Mucosa of descending colon (tissue), 3 donors: ENCODE results near the gene SELENOP. TPM values are rescaled to one million over a fixed set of nuclear protein-coding genes. Genes with fewer than 3 reads are reported as not detected.
A peak's percentile ranks its signal among the peaks of the same experiment; 100 is the strongest.

Experiments
- ATAC-seq: fragments of 200-7000 bp; cut with Tn5 transposase; one replicate; pipeline ENCODE4 v1.9.1; 2020; ENCODE audit warnings: mild to moderate bottlenecking, moderate library complexity
- DNase-seq, 3 donors: peaks; one replicate each; pipeline ENCODE4 v3.0.0-alpha.2; 2020
- H3K36me3 ChIP-seq: fragments of 200-600 bp; one replicate; pipeline ENCODE4 v1.8.0; 2021; ENCODE audit warnings: low read depth, mild to moderate bottlenecking
- H3K4me1 ChIP-seq: fragments of 200-600 bp; one replicate; pipeline ENCODE4 v1.8.0; 2021; ENCODE audit warnings: low read depth, mild to moderate bottlenecking
- H3K4me3 ChIP-seq: fragments of 200-600 bp; one replicate; pipeline ENCODE4 v1.8.0; 2021; ENCODE audit warnings: mild to moderate bottlenecking
- H3K9me3 ChIP-seq: fragments of 200-600 bp; one replicate; pipeline ENCODE4 v1.8.0; 2021; ENCODE audit warnings: mild to moderate bottlenecking
- intact Hi-C, 2 donors: fragments of 100-400 bp; cut with DNase I in 1 of 2; cut with micrococcal nuclease in 1 of 2; formaldehyde crosslinking; loops; one replicate each; pipeline versions ENCODE4 v1.11.0 to v1.11.1; 2022; cut with DNase I, micrococcal nuclease
- total RNA-seq, 3 donors: library from RNA; stranded (reverse); fragmentation: NEBNext Ultra II Directional in 2 of 3; extraction: Animal tissue kit (Norgen Biotek cat#: 25700) in 2 of 3; gene quantifications; one replicate each; pipeline versions ENCODE4 v1.2.1 to v1.2.4, GENCODE V29; 2021 to 2023
- TF ChIP-seq, protein P1 (sequence below): fragments of 200-600 bp; IDR thresholded peaks from one replicate; pipeline ENCODE4 v1.8.0; 2022; ENCODE audit warnings: antibody characterized with exemption, mild to moderate bottlenecking
- donor health status: DM: no; HTN: no; CAD: no; lungs with moderate emphysema.
- donor health status: DM: no; HTN: no; CAD: no.
- donor health status: DM: no; HTN: yes; CAD: no.

SELENOP gene
- total RNA-seq, 3 donors from 2014 or later: 1,113 to 2,199 (median 1,750) TPM

DNA sequence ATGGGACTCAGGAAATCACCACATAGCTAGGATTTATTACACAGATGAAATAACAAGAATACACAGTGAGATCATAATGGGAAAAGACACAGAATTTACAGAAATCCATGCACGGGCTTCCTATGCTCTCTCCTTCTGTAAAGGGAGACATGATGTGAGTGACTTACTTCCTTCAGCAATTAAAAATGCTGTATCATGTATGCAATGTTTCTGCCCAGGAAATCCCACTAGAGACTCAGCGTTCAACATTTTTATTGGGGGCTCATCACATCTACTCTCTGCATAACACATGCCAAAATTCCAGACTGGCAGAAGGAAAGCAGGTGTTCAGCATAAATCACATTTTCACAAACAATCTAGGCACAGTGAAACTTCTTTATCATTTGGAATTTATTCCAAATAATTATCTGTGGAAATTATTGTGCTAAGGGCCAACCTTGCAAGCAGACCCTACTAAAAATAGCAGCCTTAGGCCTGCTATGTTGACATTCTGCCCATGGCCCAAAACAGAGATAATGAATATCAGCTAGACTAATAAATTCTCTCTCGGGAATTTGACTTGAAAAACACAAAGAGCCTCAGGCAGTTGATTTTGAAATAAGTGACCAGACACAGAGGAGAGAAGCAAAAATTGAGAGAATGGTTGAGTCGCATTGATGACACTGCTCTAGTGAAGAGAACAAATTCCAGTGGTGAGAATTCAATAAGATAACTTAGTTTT lies 31.4 kb upstream of the SELENOP start:
- ATAC-seq: no peak
- no peak for DNase-seq
- no peaks in the 10 kb centered on the region for H3K36me3 ChIP-seq

DNA sequence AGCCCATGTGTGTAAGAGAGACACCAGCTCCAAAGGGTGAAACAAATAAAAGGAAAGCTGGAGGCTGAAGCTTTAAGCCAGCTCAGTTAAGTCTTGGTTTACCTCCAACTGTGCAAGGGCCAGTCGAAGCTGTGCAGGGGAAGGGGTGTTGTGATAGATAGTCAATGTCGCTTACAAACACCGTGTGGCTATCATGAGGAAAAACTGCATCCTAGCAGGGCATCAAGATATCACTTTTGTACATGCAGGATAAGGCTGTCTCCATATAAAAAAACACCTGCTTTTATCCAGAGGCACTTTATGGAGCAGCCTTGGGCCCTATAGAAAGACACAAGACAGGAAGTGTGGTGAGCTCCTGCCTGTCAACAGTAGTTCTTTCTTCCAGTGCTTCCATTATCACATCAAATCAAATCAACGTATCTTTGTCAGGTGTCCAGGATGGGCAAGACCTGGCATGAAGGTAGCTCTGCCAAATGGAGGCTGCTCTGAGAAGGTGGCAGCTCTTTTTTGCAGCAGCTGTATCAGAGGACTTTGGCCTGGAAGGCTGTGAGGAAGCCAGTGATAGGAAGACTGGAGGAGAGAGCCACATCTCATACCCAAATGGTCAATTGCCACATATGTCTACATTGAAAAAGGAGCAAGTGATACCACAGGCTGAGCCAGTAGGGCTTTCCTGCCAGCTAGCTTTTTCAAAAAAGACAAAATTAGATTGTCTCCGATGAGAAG lies 29.3 kb upstream of the SELENOP start:
- peak; percentile 58 for ATAC-seq
- intact Hi-C loops: no loop called here
- H3K9me3 ChIP-seq: no peaks in the 10 kb centered on the region
- TF ChIP-seq, protein P1, sequence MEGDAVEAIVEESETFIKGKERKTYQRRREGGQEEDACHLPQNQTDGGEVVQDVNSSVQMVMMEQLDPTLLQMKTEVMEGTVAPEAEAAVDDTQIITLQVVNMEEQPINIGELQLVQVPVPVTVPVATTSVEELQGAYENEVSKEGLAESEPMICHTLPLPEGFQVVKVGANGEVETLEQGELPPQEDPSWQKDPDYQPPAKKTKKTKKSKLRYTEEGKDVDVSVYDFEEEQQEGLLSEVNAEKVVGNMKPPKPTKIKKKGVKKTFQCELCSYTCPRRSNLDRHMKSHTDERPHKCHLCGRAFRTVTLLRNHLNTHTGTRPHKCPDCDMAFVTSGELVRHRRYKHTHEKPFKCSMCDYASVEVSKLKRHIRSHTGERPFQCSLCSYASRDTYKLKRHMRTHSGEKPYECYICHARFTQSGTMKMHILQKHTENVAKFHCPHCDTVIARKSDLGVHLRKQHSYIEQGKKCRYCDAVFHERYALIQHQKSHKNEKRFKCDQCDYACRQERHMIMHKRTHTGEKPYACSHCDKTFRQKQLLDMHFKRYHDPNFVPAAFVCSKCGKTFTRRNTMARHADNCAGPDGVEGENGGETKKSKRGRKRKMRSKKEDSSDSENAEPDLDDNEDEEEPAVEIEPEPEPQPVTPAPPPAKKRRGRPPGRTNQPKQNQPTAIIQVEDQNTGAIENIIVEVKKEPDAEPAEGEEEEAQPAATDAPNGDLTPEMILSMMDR: no peak
- DNase-seq: no peak
- H3K4me3 ChIP-seq: no peak overlapping the region
- no peaks in the 10 kb centered on the region for H3K36me3 ChIP-seq
- H3K4me1 ChIP-seq: no peaks in the 10 kb centered on the region

More for the DNA sequence above, 31.4 kb upstream of the SELENOP start:
- Histone ChIP-seq H3K4me3 (no peak overlapping the region), H3K4me1 (no peaks in the 10 kb centered on the region), H3K9me3 (no peaks in the 10 kb centered on the region)
- TF ChIP-seq, protein P1: no peak
- intact Hi-C loops: no loop called here

DNA sequence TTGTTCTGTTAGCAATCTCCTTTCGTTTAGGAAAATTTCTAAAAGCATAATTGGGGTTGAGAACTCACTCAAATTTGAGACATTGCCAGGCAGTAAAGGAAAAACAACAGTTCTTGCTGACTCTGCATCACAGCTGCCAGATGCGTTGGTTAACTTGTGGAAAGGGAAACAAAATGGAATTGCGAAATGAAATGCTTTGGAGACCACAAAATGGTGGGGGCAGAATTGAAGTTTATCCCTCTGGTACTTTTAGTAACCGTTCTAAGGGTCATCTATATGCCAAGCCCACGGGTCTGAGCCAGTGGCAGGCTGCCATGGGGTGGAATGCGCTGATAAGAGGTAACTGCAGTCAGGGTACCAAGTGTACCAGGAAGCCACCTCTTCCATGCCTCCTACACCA lies 28.6 kb upstream of the SELENOP start:
- no peaks in the 10 kb centered on the region for H3K4me1 ChIP-seq
- no peaks in the 10 kb centered on the region for H3K9me3 ChIP-seq
- intact Hi-C loops: no loop called here
- DNase-seq (peak in 1 of 3 donors; percentile 36), ATAC-seq (peak; percentile 39)
- H3K4me3 ChIP-seq: no peak overlapping the region
- no peaks in the 10 kb centered on the region for H3K36me3 ChIP-seq
- TF ChIP-seq, protein P1: no peak

DNA sequence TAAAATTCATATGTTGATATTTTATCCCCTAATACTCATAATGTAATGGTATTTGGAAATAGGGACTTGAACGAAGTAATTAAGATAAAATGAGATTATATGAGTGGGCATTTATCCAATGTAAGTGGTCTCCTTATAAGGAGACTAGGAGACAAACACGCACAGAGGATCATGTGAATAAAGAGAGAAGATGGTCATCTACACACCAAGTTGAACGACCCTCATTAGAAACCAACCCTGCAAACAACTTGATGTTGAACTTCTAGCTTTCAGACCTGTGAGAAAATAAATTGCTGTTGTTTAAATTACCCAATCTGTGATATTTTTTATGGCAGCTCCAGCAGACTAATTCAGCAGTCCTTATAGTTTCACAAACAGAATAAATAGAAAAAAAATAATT lies 27.5 kb upstream of the SELENOP start:
- H3K9me3 ChIP-seq: no peaks in the 10 kb centered on the region
- no peaks in the 10 kb centered on the region for H3K36me3 ChIP-seq
- H3K4me3 ChIP-seq: no peak overlapping the region
- H3K4me1 ChIP-seq: no peaks in the 10 kb centered on the region
- TF ChIP-seq, protein P1: no peak
- ATAC-seq (no peak), DNase-seq (no peak)
- intact Hi-C loops: no loop called here

DNA sequence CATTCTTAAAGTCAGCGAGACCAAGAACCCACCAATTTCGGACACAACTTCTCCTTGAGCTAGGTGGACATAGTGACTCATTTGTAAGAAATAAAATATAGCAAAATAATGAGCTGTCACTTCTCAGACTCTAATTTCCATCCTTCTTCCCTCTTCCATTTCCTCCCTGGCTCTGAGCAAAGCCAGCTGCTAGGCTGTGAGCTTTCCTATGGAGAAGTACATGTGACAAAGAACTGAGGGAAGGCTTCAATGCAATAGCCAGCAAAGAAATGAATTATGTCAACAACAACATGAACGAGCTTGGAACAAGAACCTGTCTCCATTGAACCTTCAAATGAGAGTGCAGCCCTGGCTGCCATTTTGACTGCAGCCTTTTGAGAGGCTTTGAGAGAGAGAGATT lies 25.9 kb upstream of the SELENOP start:
- ATAC-seq (no peak), DNase-seq (no peak)
- H3K9me3 ChIP-seq: no peaks in the 10 kb centered on the region
- TF ChIP-seq, protein P1: no peak
- H3K4me3 ChIP-seq: no peak overlapping the region
- no peaks in the 10 kb centered on the region for H3K36me3 ChIP-seq
- H3K4me1 ChIP-seq: no peaks in the 10 kb centered on the region
- intact Hi-C loops: no loop called here
